GM12878 (cell line): ENCODE results near the gene MSH5. TPM values are rescaled to one million over a fixed set of nuclear protein-coding genes. Genes with fewer than 3 reads are reported as not detected.

Experiments
- BMI1 ChIP-seq: fragments of 450-650 bp; IDR thresholded peaks from 2 replicates; pipeline ENCODE4 v1.6.1; 2016; ENCODE audit warnings: mild to moderate bottlenecking, moderate library complexity, borderline replicate concordance
- CEBPB ChIP-seq, 2 experiments: fragments of 150-350 bp in 1 of 2; IDR thresholded peaks; 2 replicates each; pipeline ENCODE4 v1.6.1; 2012 to 2014; ENCODE audit warnings: low read depth in 2 of 2, low read length in 2 of 2, borderline replicate concordance in 1 of 2, inconsistent platforms in 1 of 2
- CHD1 ChIP-seq: IDR thresholded peaks from 2 replicates; pipeline ENCODE4 v1.6.1; 2012; ENCODE audit warnings: low read depth, low read length, improper control_type of control experiment
- CREM ChIP-seq: IDR thresholded peaks from 2 replicates; pipeline ENCODE4 v1.6.1; 2014; ENCODE audit warnings: antibody characterized with exemption, low read depth
- E2F4 ChIP-seq: IDR thresholded peaks from 2 replicates; pipeline ENCODE4 v1.6.1; 2012; ENCODE audit warnings: low read depth, low read length, improper control_type of control experiment
- FOXK2 ChIP-seq: fragments of 450-650 bp; IDR thresholded peaks from 2 replicates; pipeline ENCODE4 v1.6.1; 2017; ENCODE audit warnings: mild to moderate bottlenecking, moderate library complexity
- KAT2A ChIP-seq: conservative IDR thresholded peaks from 2 replicates; pipeline ENCODE4 v1.6.1; 2011; ENCODE audit warnings: low read depth, low read length; ENCODE audit not compliant: control insufficient read depth
- KLF5 ChIP-seq: fragments of 450-650 bp; IDR thresholded peaks from 2 replicates; pipeline ENCODE4 v1.6.1; 2014; ENCODE audit warnings: mild to moderate bottlenecking; ENCODE audit not compliant: partially characterized antibody
- NBN ChIP-seq: fragments of 450-650 bp; IDR thresholded peaks from 2 replicates; pipeline ENCODE4 v1.6.1; 2016
- NFYA ChIP-seq: IDR thresholded peaks from 2 replicates; pipeline ENCODE4 v1.6.1; 2011; ENCODE audit warnings: low read depth, mild to moderate bottlenecking, low read length, improper control_type of control experiment, borderline replicate concordance
- PAX8 ChIP-seq: fragments of 450-650 bp; IDR thresholded peaks from 2 replicates; pipeline ENCODE4 v1.6.1; 2017; ENCODE audit warnings: mild to moderate bottlenecking, moderate library complexity
- POLR2AphosphoS2 ChIP-seq: IDR thresholded peaks from 2 replicates; pipeline ENCODE4 v1.6.1; 2011; ENCODE audit warnings: low read depth, mild to moderate bottlenecking, low read length, improper control_type of control experiment, moderate library complexity
- RAD51 ChIP-seq: fragments of 450-650 bp; IDR thresholded peaks from 2 replicates; pipeline ENCODE4 v1.6.1; 2016; ENCODE audit warnings: moderate library complexity, mild to moderate bottlenecking, inconsistent platforms
- SREBF1 ChIP-seq: IDR thresholded peaks from 2 replicates; pipeline ENCODE4 v1.6.1; 2012; ENCODE audit warnings: mild to moderate bottlenecking, low read length
- SRF ChIP-seq, 2 experiments: IDR thresholded peaks; 2 replicates each; pipeline ENCODE4 v1.6.1; 2011; ENCODE audit warnings: low read depth in 2 of 2, low read length in 2 of 2, mild to moderate bottlenecking in 1 of 2, moderate library complexity in 1 of 2
- WRNIP1 ChIP-seq: IDR thresholded peaks from 2 replicates; pipeline ENCODE4 v1.6.1; 2011; ENCODE audit warnings: low read depth, low read length, improper control_type of control experiment, borderline replicate concordance
- YBX1 ChIP-seq: fragments of 450-650 bp; IDR thresholded peaks from 2 replicates; pipeline ENCODE4 v1.6.1; 2016; ENCODE audit warnings: antibody characterized with exemption
- ZNF207 ChIP-seq: fragments of 450-650 bp; IDR thresholded peaks from 2 replicates; pipeline ENCODE4 v1.6.1; 2014; ENCODE audit warnings: antibody characterized with exemption, mild to moderate bottlenecking, borderline replicate concordance
- polyA plus RNA-seq, 11 experiments: library from polyadenylated mRNA; depleted of rRNA in 4 of 11; unstranded in 6 of 11; stranded (reverse) in 5 of 11; fragments of >200 nt; fragmentation: Nextera tagmentation in 4 of 11; fragmentation: Illumina TruSeq in 1 of 11; extraction: Ambion mirVana in 4 of 11; extraction: Trizol in 1 of 11; gene quantifications; 1 replicate in 1 of 11; 2 replicates in 10 of 11; pipeline versions ENCODE4 v1.2.1 to v1.2.3, GENCODE V29; 2011 to 2016; ENCODE audit warnings: inconsistent platforms in 2 of 11, missing spikeins in 2 of 11, low read depth in 1 of 11
- total RNA-seq, 4 experiments: library from RNA; depleted of rRNA in 3 of 4; stranded (reverse); fragments of >200 nt in 3 of 4; fragmentation: Illumina TruSeq in 1 of 4; extraction: Trizol in 1 of 4; gene quantifications; 2 replicates each; pipeline versions ENCODE4 v1.2.1 to v1.2.3, GENCODE V29; 2013 to 2021
- TF ChIP-seq, protein P1 (sequence below): IDR thresholded peaks from 2 replicates; pipeline ENCODE4 v1.6.1; 2011; ENCODE audit warnings: borderline replicate concordance, low read depth, mild to moderate bottlenecking, moderate library complexity, low read length; ENCODE audit not compliant: insufficient read depth, poor library complexity, severe bottlenecking
- TF ChIP-seq, protein P2 (sequence below): fragments of 450-650 bp; IDR thresholded peaks from 2 replicates; pipeline ENCODE4 v1.6.1; 2014; ENCODE audit warnings: mild to moderate bottlenecking
- TF ChIP-seq, protein P3 (sequence below): IDR thresholded peaks from 2 replicates; pipeline ENCODE4 v1.6.1; 2011; ENCODE audit warnings: low read depth, mild to moderate bottlenecking, low read length, moderate library complexity, borderline replicate concordance; ENCODE audit errors: extremely low read depth
- TF ChIP-seq, protein P4 (sequence below): IDR thresholded peaks from 2 replicates; pipeline ENCODE4 v1.6.1; 2011; ENCODE audit warnings: low read depth, low read length, improper control_type of control experiment, borderline replicate concordance

Gene MSH5
- total and polyA plus RNA-seq, 10 of the 15 experiments (the other 5 are each of a cell fraction or from before 2014, with no cell fraction given): 9.1 to 52.7 (median 30.0) TPM

GRCh38 chr6:31795616-31796298, 56.0 kb downstream of the MSH5 start, which contains the start of gene VARS1 (continued):
- no peak for TF ChIP-seq KAT2A
- no peak; the same call in 1 of the 2 replicates for TF ChIP-seq POLR2AphosphoS2
- TF ChIP-seq, protein P1, sequence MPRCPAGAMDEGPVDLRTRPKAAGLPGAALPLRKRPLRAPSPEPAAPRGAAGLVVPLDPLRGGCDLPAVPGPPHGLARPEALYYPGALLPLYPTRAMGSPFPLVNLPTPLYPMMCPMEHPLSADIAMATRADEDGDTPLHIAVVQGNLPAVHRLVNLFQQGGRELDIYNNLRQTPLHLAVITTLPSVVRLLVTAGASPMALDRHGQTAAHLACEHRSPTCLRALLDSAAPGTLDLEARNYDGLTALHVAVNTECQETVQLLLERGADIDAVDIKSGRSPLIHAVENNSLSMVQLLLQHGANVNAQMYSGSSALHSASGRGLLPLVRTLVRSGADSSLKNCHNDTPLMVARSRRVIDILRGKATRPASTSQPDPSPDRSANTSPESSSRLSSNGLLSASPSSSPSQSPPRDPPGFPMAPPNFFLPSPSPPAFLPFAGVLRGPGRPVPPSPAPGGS: no peak
- TF ChIP-seq NBN: peak; percentile 57; the same call in 1 of the 2 replicates
- peak in 1 of 2 experiments; percentile 30; a peak in 1 of 4 replicates for TF ChIP-seq SRF (IDR thresholded peaks at IDR 0.05; ENCODE audit: low read depth in 2 of 2, low read length in 2 of 2)
- TF ChIP-seq, protein P2, sequence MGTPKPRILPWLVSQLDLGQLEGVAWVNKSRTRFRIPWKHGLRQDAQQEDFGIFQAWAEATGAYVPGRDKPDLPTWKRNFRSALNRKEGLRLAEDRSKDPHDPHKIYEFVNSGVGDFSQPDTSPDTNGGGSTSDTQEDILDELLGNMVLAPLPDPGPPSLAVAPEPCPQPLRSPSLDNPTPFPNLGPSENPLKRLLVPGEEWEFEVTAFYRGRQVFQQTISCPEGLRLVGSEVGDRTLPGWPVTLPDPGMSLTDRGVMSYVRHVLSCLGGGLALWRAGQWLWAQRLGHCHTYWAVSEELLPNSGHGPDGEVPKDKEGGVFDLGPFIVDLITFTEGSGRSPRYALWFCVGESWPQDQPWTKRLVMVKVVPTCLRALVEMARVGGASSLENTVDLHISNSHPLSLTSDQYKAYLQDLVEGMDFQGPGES: peak; percentile 48; the same call in 1 of the 2 replicates
- TF ChIP-seq, protein P3, sequence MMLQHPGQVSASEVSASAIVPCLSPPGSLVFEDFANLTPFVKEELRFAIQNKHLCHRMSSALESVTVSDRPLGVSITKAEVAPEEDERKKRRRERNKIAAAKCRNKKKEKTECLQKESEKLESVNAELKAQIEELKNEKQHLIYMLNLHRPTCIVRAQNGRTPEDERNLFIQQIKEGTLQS: no peak
- TF ChIP-seq KLF5: peak; percentile 84
- no peak for TF ChIP-seq YBX1
- TF ChIP-seq E2F4: no peak
- no peak for TF ChIP-seq FOXK2
- no peak for TF ChIP-seq SREBF1
- no peak for TF ChIP-seq CHD1
- peak; percentile 12; the same call in 1 of the 2 replicates for TF ChIP-seq CREM
- no peak for TF ChIP-seq PAX8
- no peak for TF ChIP-seq BMI1
- TF ChIP-seq CEBPB (IDR thresholded peaks at IDR 0.05; ENCODE audit: borderline replicate concordance in 1 of 2, low read depth in 2 of 2, low read length in 2 of 2): no peak
- no peak for TF ChIP-seq NFYA
- TF ChIP-seq ZNF207: peak; percentile 94; the same call in 1 of the 2 replicates
- no peak for TF ChIP-seq WRNIP1
- TF ChIP-seq RAD51: 0 out of 2 replicates have a peak, but pooled peaks have one; percentile 35
- TF ChIP-seq, protein P4, sequence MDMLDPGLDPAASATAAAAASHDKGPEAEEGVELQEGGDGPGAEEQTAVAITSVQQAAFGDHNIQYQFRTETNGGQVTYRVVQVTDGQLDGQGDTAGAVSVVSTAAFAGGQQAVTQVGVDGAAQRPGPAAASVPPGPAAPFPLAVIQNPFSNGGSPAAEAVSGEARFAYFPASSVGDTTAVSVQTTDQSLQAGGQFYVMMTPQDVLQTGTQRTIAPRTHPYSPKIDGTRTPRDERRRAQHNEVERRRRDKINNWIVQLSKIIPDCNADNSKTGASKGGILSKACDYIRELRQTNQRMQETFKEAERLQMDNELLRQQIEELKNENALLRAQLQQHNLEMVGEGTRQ: peak; percentile 29; the same call in 1 of the 2 replicates
